ENCODE measurements around the gene ABCC6. TPM values are rescaled to one million over a fixed set of nuclear protein-coding genes. Genes with fewer than 3 reads are reported as not detected.
A peak's percentile ranks its signal among the peaks of the same experiment; 100 is the strongest.

ABCC6 gene
- total and polyA plus RNA-seq, 2 of the 13 experiments (the other 11 are each of a cell fraction or from before 2014, with no cell fraction given) = 82.4 to 105 TPM

DNA sequence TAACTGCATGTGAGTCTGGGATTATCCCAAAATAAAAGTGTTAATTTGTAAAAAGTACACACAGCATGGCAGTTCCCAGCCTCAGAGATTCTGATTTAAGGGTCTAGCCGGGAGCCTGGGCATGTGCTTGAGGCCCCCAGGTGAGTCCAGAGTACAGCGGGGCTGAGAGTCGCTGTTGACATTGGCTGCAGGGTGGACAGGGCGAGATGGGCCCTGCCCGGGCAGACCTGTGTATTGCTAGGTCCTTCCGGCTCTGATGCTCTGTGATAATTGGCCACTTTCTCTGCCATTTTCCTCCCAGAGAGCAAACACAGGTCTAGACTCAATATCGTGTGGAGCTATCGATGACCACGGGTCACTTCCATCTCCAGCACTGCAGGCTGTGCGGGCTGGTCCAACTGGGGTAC, 73.6 kb downstream of the ABCC6 start (continued):
- TF ChIP-seq, protein P1, sequence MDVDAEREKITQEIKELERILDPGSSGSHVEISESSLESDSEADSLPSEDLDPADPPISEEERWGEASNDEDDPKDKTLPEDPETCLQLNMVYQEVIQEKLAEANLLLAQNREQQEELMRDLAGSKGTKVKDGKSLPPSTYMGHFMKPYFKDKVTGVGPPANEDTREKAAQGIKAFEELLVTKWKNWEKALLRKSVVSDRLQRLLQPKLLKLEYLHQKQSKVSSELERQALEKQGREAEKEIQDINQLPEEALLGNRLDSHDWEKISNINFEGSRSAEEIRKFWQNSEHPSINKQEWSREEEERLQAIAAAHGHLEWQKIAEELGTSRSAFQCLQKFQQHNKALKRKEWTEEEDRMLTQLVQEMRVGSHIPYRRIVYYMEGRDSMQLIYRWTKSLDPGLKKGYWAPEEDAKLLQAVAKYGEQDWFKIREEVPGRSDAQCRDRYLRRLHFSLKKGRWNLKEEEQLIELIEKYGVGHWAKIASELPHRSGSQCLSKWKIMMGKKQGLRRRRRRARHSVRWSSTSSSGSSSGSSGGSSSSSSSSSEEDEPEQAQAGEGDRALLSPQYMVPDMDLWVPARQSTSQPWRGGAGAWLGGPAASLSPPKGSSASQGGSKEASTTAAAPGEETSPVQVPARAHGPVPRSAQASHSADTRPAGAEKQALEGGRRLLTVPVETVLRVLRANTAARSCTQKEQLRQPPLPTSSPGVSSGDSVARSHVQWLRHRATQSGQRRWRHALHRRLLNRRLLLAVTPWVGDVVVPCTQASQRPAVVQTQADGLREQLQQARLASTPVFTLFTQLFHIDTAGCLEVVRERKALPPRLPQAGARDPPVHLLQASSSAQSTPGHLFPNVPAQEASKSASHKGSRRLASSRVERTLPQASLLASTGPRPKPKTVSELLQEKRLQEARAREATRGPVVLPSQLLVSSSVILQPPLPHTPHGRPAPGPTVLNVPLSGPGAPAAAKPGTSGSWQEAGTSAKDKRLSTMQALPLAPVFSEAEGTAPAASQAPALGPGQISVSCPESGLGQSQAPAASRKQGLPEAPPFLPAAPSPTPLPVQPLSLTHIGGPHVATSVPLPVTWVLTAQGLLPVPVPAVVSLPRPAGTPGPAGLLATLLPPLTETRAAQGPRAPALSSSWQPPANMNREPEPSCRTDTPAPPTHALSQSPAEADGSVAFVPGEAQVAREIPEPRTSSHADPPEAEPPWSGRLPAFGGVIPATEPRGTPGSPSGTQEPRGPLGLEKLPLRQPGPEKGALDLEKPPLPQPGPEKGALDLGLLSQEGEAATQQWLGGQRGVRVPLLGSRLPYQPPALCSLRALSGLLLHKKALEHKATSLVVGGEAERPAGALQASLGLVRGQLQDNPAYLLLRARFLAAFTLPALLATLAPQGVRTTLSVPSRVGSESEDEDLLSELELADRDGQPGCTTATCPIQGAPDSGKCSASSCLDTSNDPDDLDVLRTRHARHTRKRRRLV (CRISPR knock-in tag; IDR thresholded peaks at IDR 0.05) = no peak
- TF ChIP-seq RXRB (CRISPR knock-in tag; IDR thresholded peaks at IDR 0.05; ENCODE audit: borderline replicate concordance) (peak; percentile 56; the same call in 1 of the 2 replicates), ZNF790 (CRISPR knock-in tag; IDR thresholded peaks at IDR 0.05; ENCODE audit: borderline replicate concordance) (no peak), ASH2L (IDR thresholded peaks at IDR 0.05; ENCODE audit: insufficient read length, low read depth, low read length) (peak; percentile 84), ZNF235 (CRISPR knock-in tag; IDR thresholded peaks at IDR 0.05; ENCODE audit: borderline replicate concordance) (no peak)
- TF ChIP-seq, protein P2, sequence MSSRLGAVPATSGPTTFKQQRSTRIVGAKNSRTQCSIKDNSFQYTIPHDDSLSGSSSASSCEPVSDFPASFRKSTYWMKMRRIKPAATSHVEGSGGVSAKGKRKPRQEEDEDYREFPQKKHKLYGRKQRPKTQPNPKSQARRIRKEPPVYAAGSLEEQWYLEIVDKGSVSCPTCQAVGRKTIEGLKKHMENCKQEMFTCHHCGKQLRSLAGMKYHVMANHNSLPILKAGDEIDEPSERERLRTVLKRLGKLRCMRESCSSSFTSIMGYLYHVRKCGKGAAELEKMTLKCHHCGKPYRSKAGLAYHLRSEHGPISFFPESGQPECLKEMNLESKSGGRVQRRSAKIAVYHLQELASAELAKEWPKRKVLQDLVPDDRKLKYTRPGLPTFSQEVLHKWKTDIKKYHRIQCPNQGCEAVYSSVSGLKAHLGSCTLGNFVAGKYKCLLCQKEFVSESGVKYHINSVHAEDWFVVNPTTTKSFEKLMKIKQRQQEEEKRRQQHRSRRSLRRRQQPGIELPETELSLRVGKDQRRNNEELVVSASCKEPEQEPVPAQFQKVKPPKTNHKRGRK (CRISPR knock-in tag; IDR thresholded peaks at IDR 0.05) = no peak

Measured in HepG2 (cell line).